ENCODE results near the gene ATG14. TPM values are rescaled to one million over a fixed set of nuclear protein-coding genes. Genes with fewer than 3 reads are reported as not detected.

ATG14 gene
- total and polyA plus RNA-seq, 2 of the 8 experiments (the other 6 are each of a cell fraction or from before 2014, with no cell fraction given): 4.9 to 10.8 TPM

- H3K36me3 ChIP-seq (ENCODE audit: control insufficient read depth in 2 of 4, insufficient read depth in 4 of 4, low read length in 3 of 4): no peaks in the 10 kb centered on the region
- no peaks in the 10 kb centered on the region; the same call in 1 of the 2 replicates for H3K23me2 ChIP-seq (ENCODE audit: low read depth, low read length)
- no peak overlapping the region for H2BK12ac ChIP-seq (ENCODE audit: low read depth, low read length)
- H3K9ac ChIP-seq (replicated peaks in 1 of 4; ENCODE audit: extremely low read depth in 1 of 4, low read depth in 3 of 4, low read length in 3 of 4): no peak overlapping the region
- no peak overlapping the region for H3K4me2 ChIP-seq (ENCODE audit: insufficient read depth in 1 of 2, low read depth in 2 of 2, low read length in 2 of 2)
- H2AFZ ChIP-seq (ENCODE audit: low read length): no peak overlapping the region
- no peak overlapping the region for H3K56ac ChIP-seq (replicated peaks; ENCODE audit: insufficient read length, low read depth, low read length)
- H2BK15ac ChIP-seq (ENCODE audit: low read length): no peak overlapping the region
- H3K27me3 ChIP-seq (replicated peaks in 1 of 4; ENCODE audit: control insufficient read depth in 3 of 4, extremely low read depth in 1 of 4, insufficient read depth in 3 of 4, low read length in 3 of 4): no peaks in the 10 kb centered on the region
- H2BK120ac ChIP-seq (replicated peaks; ENCODE audit: low read depth, low read length): no peak overlapping the region
- no peak overlapping the region for H2AK5ac ChIP-seq (ENCODE audit: low read depth, low read length)
- H3K9me3 ChIP-seq (ENCODE audit: insufficient read depth in 2 of 2, low read depth in 1 of 2, low read length in 1 of 2): no peaks in the 10 kb centered on the region
- peaks cover 0 to 7% (median 0%) of the 10 kb centered on the region in 4 experiments; a peak in 1 of 7 replicates for H3K4me1 ChIP-seq (replicated peaks in 1 of 4; ENCODE audit: control insufficient read depth in 3 of 4, insufficient read depth in 4 of 4, low read length in 3 of 4)
- no peak overlapping the region for H3K23ac ChIP-seq (ENCODE audit: insufficient read length)
- no peak overlapping the region for H4K5ac ChIP-seq (ENCODE audit: insufficient read length, low read depth, low read length)
- no peak overlapping the region for H3K4ac ChIP-seq (replicated peaks; ENCODE audit: insufficient read length, low read depth, low read length)
- H2BK20ac ChIP-seq (ENCODE audit: low read length): no peak overlapping the region
- CTCF ChIA-PET (ENCODE audit: partially characterized antibody): interaction anchor here (0.7 to 1.3 kb wide), 2 partner anchors 62 to 63 kb away, joined by 3 read pairs; no protein-coding TSS in a partner anchor
- H3K79me2 ChIP-seq (ENCODE audit: control insufficient read depth in 1 of 2, insufficient read depth in 2 of 2, low read length in 2 of 2): peaks cover 0 to 32% of the 10 kb centered on the region in 2 experiments; a peak in 2 of 4 replicates
- no peak overlapping the region for H4K8ac ChIP-seq (ENCODE audit: extremely low read depth, insufficient read depth, low read length)
- no peak overlapping the region for H3K14ac ChIP-seq (ENCODE audit: insufficient read length)
- H3K4me3 ChIP-seq (ENCODE audit: extremely low read depth in 1 of 4, insufficient read depth in 2 of 4, low read depth in 3 of 4, low read length in 4 of 4): no peak overlapping the region
- DNase-seq (ENCODE audit: low read depth in 1 of 2, low spot score in 2 of 2) (no peak), FAIRE-seq (no peak)
- 81% methylated on average over 4 of the region's 4 CpGs; no CpG with 5 or more reads in 1 of the 2 experiments for WGBS, 2 experiments (ENCODE audit: extremely low coverage in 1 of 2, insufficient coverage in 1 of 2, insufficient read length in 1 of 2, insufficient replicate concordance in 2 of 2, low coverage in 1 of 2, low lambda C conversion rate in 2 of 2, missing lambda C conversion rate in 1 of 2)
- H4K20me1 ChIP-seq (replicated peaks in 1 of 2; ENCODE audit: control insufficient read depth in 1 of 2, insufficient read depth in 2 of 2, low read length in 2 of 2): peaks cover 0 to 5% of the 10 kb centered on the region in 2 experiments
- H4K91ac ChIP-seq (replicated peaks; ENCODE audit: insufficient read length, low read length): no peak overlapping the region
- H3K27ac ChIP-seq (ENCODE audit: low read depth, low read length): no peak overlapping the region
- POLR2A ChIA-PET (ENCODE audit: partially characterized antibody): interaction anchor here (1.4 kb wide), 1 partner anchor 14 kb away, joined by 3 read pairs; no protein-coding TSS in a partner anchor
- no peak overlapping the region for H3K18ac ChIP-seq (ENCODE audit: extremely low read depth, low read length)
- H2BK5ac ChIP-seq (ENCODE audit: low read depth, low read length): no peak overlapping the region
- H3K79me1 ChIP-seq (ENCODE audit: low read depth, low read length): peaks cover 3% of the 10 kb centered on the region; the same call in 1 of the 2 replicates
- TF ChIP-seq SAP30 (IDR thresholded peaks at IDR 0.05; ENCODE audit: insufficient read depth, insufficient replicate concordance, low read length) (no peak), CREB1 (IDR thresholded peaks at IDR 0.05) (no peak), HDAC2 (IDR thresholded peaks at IDR 0.05; ENCODE audit: borderline replicate concordance in 1 of 2, low read depth in 2 of 2, low read length in 2 of 2) (no peak), TAF7 (optimal IDR thresholded peaks at IDR 0.05; ENCODE audit: borderline replicate concordance, low read depth, low read length) (no peak), RAD21 (IDR thresholded peaks at IDR 0.05 in 1 of 2, conservative IDR thresholded peaks at IDR 0.05 in 1 of 2; ENCODE audit: low read depth in 2 of 2, low read length in 2 of 2) (no peak), SIN3A (conservative IDR thresholded peaks at IDR 0.05 in 1 of 2, IDR thresholded peaks at IDR 0.05 in 1 of 2; ENCODE audit: low read depth in 1 of 2, low read length in 2 of 2) (no peak), ZNF274 (IDR thresholded peaks at IDR 0.05; ENCODE audit: borderline replicate concordance, extremely low read depth, low read length) (no peak), BACH1 (IDR thresholded peaks at IDR 0.05; ENCODE audit: low read length) (no peak), NRF1 (IDR thresholded peaks at IDR 0.05; ENCODE audit: low read depth, low read length) (no peak), NANOG (IDR thresholded peaks at IDR 0.05; ENCODE audit: insufficient read depth, low read depth, low read length, poor library complexity, severe bottlenecking) (no peak), SIRT6 (IDR thresholded peaks at IDR 0.05; ENCODE audit: low read length) (no peak)
Observed at GRCh38 chr14:55333711-55334485, 77.7 kb downstream of the ATG14 start.

Data from H1 (cell line).